HG02642 (cell line): ENCODE measurements around the gene C1QTNF8.

Source experiments
- ATAC-seq: cut with Tn5 transposase; IDR thresholded peaks from one replicate; pipeline ENCODE4 v1.9.1; 2021; ENCODE audit warnings: mild to moderate bottlenecking; ENCODE audit not compliant: unreplicated experiment, poor library complexity

Gene C1QTNF8, protein sequence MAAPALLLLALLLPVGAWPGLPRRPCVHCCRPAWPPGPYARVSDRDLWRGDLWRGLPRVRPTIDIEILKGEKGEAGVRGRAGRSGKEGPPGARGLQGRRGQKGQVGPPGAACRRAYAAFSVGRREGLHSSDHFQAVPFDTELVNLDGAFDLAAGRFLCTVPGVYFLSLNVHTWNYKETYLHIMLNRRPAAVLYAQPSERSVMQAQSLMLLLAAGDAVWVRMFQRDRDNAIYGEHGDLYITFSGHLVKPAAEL

DNA sequence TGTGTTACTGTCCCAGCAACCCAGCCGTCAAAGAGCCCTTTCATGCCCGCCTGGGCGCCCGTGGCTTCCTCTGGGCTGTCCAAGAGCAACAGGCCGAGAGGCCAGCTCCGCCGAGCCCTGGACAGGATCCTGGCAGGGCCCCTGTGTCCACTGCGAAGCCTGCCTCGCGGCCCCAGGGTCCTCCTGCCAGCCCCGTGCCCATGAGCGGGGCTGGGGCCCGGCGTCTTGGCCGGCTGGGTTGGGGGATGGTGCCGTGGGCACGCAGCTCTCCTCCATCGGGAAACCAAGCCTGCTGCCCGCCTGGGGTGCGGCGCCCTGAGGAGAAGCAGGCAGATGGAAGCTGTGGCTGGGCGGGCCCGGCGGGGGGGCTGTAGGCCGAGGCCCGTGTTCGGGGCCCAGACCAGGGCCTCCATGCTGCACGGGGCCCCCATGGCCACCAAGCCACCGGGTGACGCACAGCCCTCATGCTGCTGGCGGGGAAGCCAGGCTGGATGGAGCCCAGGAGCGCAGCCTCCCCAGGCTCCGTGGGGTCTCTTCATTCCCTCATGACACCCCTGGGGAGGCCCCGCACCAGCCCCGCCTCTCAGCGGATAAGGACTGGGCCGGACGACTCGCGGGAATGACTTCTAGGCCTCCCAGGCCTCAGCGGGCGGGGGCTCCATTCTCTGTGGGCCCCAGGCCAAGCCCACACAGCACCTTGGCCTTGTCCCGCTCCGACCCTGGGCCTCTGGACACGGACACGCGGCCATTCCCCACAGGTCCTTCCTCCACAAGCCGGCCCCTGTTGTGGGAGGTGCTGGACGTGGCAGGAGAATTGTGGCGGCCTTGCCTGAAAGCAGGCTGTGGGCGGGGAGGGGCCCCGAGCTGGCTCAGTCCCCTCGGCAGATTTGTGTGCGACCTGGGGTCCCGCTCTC, at the start of gene C1QTNF8:
Gene C1QTNF8, minus strand, starts transcription at position 76 of the 914 bp plus-strand sequence. CDS start 1,322 bp downstream, outside the sequence.
- no peak for ATAC-seq

DNA sequence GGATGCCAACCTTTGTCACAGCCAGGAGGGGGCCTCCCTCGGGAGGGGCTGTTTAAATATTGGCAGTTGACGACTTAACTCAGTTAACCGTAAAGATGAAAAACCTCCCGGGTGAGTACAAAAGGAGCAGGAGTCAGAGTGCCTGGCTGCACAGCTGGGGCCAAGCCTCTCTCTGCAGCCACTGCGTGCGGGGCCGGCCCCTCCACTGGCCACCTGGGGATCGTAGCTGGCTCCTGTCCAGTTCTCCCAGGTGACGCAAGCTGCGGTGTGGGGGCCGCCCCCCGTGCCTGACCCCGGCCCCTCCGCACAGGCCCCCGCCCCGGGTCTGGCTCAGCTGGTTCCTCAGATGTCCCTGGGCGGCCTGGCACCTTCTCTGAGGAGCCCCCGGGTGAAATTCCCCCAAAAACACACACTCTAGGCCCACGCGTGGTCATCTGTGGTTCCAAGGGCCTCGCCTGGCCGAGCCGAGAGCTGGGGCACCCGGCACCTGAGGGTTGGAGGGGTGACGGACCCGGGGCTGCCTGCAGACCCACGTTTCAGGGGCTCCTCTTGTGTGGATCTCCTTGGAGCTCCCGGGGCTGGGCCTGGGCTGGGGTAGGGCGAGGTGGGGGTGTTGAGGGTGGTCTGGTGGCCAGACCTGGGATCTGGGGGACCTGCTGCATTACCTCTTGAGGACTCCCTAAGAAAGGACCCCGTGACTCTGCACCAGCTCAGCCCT, 49.5 kb upstream of the C1QTNF8 start:
- no peak for ATAC-seq

DNA sequence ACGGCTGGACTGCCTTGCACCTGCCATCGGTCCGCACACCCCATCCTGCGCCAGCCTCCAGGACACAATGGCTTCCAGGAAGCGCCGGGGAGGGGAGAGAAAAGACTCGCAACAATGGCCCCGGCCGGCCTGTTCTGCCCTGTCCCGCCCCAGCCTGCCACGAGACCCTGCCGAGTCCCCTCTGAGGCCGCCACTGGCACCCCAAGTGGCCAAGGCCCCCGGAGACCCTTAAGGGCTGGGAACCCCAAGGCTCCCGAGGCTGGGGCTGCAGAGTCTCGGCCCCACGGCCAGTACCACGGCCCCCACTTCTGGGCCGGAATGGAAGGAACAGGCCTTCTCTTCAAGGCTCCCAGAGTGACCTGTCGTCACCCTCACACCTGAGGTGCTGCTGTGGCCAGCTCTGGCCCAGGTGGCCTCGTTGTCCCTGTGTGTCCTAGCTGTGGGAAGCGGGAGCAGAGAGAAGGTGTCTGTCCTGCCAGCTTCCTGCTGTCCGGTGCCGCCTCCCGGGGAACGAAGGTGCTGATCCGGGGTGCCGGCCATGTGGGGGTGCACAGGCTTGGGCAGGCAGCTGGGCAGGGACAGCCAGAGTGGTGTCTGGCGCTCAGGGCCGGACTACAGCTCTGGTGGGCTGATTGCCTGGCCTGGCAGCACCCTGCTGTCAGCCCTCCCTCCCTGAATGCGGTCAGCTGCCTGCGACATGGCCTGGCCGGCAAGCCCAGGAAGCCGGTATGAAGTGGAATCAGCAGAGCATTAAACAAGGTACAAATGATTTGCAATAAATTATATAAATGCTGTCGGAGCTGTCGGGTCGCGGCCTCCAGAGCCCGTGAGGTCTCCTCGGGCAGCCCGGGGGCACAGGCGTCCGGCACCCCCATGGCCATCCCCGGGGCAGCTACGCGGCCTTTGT, 48.7 kb upstream of the C1QTNF8 start:
- no peak for ATAC-seq

DNA sequence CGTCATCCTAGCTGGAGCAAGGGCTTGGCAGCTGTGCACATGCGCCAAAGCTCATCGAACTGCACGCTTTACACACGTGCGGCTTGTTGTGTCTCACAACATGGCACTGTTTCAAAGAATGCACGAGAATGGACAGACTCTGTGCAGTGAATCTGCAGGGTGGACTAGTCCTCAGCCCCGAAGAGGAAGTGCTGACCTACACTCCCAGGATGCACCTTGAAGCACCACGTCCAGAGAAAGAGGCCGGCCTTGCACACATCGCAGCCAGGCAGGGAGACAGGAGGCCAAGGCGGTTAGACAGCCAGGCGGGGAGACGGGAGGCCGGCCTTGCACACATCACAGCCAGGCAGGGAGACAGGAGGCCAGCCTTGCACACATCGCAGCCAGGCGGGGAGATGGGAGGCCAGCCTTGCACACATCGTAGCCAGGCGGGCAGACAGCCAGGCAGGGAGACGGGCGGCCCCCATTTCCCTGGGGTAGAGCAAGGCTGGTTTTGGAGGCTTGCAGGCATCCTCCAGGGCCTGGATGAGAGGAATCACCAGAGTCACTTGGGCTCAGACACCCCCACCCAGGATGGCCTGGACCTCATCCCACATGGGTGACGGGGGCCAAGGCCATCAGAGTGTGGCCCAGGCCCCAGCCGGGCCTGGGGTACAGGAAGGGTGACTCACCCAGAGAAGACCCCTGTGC, 47.9 kb upstream of the C1QTNF8 start:
- no peak for ATAC-seq

DNA sequence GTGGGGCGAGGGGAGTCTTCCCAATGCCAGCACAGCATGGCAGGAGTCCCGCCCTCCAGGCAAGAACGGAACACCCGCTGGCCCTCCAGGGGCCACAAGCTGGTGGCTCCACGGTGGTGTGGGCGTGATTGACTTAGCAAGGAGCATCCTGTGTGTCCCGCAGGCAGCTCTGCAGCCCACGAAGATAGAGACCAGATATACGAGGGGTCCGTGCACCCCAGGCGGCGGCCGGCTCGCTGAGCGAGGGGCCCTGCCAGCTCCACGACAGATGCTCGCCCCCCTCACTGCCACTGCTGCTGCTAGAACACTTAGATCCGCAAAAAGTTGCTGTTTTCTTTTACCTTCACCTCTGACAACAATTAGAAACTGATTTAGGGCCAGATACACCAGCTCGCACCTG, 46.9 kb upstream of the C1QTNF8 start:
- no peak for ATAC-seq

DNA sequence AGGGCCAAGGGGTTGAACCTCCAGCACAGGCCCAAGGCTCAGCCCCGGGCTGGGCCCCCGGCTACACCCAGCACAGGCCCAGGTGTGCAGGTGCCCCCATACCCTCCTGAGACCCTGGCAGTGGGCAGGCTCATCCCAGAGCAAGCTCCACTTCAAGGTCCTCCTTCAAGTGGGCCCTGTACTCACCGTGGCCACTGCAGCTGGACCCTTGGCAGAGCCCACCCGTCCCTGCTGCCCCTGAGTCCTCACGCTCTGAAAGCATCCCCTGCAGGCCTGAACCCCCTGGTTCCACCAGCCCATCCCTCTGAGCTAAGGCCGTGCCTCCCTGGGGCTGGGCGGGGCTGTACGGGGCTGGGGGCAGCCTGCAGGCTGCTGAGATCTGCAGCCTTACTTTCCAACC, 45.7 kb upstream of the C1QTNF8 start:
- no peak for ATAC-seq

DNA sequence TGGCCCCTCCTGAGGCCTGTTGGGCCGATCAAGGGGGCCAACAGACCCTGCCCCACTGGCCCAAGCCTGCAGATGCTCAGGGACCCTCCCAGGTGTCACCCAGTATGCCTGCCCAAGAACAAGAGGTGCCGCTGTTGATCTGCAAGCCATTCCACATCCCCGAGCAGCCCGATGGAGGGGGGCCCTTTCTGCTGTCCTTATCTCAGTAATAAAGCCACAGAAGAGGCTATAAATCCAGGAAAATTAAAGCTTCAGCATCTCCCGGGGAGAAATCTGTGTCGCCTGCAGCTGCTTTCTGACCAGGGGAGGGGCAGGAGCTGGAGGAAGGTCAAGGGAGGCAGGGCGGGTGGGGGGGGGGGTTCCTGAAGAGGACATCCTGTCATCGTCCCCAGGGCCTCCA, 45.1 kb upstream of the C1QTNF8 start:
- no peak for ATAC-seq

DNA sequence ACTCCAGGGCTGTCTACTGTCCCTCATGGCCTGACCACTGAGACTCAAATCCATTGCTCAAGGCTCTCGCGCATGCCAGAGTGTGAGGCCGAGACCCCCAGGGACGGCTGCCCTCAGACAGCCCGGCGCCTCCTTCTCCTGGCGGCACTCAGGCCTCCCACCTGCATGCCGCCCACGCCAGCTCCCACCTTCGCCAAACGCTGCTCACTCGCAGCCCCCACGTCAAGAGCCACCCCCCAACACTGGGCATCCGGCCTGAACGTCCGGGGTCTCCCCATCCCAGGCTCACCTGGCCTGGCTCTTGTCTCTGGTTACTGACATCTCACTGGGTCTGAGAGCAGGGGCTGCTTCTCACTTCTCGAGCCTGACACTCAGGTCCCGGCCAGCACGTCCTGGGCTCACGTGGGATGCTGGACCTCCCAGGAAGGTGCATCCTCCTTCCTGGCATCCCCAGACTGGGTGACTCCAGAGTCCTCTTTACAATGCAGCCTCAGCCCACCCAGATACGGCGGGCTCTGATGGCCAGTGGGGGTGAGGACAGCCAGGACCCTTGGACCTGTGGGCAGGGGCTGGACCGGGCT, 44.6 kb upstream of the C1QTNF8 start:
- no peak for ATAC-seq

DNA sequence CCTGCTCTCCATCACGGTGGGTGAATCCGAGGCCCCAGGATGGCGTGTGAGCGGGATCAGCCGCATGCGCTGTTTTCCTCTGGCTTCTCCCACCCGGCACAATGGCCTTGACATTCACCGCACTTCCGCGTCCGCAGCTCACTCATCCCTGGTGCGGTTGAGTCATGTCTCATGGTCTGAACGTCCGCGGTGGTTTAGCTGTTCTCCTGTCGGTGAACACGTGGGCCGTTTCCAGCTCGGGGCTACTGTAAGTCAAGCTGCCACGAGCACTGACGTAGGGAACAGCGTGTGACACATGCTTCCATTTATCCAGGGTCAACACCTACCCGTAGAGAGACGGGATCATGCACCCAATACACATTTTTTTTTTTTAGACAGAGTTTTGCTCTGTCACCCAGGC, 41.6 kb upstream of the C1QTNF8 start:
- no peak for ATAC-seq

DNA sequence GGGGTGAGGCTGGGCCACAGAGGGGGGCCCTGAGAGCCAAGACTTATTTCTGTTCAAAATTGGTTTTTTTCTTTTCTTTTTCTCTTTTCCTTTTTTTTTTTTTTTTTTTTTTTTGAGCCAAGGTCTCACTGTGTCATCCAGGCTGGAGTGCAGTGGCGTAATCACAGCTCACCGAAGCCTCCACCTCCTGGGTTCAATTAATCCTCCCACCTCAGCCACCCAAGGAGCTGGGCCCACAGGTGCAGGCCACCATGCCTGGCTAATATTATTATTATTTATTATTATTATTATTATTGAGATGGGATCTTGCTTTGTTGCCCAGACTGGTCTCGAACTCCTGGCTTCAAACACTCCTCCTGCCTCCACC, 39.4 kb upstream of the C1QTNF8 start:
- no peak for ATAC-seq

DNA sequence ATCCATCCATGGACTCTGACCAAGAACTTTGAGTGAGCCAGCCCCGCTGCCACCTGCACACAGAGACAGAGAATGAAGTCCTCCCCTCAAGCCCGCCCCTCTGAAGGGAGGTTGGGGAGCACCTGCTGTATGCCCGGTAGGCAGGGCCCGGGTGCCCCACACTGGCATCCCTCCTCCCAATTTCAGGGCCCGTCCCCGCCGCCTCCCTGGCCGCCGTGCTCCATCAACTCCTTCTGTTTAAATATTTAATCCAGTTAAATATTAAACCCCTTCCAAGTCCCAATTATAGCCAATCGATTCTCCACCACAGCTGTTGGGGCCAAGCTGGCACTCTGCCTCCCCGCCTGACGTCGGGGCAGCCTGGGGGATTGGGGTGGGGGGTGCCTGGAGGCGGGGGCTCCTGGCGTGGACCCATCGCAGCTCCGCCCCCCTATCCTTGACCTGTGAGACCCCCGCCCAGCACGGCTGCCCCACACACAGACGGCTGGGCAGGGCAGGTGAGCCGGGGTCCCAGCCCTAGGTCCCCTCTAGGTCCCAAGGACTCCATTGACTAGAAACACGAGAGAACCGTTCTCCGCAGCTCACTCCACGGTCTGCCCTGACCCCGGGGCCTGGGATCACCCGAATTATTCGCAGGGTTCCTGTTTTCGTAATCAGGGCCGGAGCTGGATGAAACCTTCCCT, 38.9 kb upstream of the C1QTNF8 start:
- ATAC-seq: no peak

DNA sequence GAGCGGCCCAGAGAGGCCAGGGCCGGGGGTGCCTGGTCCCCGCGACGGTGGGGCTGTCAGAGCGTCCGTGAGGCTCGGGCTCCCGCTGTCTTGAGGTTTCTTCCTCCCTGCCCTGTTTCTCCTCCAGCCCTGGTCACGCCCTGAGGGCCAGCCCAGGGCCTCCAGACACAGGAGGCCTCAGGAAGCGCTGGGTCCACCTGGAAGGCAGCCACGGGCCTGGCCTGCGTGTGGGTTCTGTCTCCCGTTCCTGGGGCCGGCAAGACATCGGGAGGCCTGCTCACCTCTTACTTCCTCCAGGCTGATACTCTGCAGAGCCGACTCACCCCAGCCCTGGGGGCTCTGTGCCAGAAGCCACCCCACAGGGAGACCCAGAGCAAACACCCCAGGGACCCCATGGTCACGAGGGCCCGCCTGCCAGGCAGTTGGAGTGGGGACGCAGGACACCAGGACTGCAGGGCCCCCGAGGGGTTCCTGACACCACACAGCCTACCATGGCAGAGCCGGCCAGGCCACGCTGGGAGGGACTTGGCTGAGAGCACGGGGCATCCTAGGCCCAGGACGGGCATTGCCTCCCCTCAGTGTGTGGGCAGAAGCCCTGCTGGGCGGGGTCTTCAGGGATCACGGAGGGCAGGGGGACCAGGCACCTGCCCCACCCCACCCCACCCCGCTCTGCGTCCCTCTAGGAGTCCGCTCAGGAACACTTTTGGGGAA, 37.9 kb upstream of the C1QTNF8 start:
- ATAC-seq: no peak

DNA sequence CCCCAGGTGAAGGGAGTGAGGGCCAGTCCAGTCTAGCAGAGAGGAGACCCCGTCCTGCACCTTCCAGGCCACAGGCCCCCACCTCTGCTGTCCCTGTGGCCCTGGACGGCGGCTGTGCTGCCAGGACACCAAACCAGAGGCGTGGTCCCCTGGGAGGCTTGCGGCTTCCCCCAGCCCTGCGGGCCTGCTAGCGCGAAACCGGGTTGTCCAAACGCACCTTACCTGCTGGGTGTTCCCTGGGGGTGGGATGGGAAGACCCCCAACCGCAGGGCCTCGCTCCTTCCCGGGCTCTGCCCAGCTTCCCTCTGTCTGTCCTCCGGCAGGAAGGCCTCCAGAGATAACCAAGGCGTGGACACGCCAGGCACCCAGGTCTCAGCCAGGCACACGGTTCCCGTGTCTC, 37.2 kb upstream of the C1QTNF8 start:
- ATAC-seq: no peak

DNA sequence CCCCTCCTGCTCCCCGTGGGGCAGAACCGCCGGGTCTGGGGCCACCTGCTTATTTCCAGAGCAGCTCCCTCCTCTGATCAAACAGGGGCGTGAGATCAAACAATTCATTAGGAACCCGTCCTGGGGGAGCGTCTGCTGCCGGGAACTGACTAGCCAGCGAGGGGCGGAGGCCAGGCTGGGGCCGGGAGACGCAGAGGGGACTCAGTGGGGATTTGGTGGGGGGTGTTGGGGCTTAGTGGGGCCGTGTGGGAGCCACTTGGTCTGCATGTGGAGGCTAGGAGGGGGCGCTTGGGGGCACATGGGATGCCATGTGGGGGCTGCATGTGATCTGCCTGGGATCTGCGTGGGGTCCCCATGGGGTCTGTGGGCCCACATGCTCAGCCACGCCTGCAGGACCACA, 36.4 kb upstream of the C1QTNF8 start:
- no peak for ATAC-seq

DNA sequence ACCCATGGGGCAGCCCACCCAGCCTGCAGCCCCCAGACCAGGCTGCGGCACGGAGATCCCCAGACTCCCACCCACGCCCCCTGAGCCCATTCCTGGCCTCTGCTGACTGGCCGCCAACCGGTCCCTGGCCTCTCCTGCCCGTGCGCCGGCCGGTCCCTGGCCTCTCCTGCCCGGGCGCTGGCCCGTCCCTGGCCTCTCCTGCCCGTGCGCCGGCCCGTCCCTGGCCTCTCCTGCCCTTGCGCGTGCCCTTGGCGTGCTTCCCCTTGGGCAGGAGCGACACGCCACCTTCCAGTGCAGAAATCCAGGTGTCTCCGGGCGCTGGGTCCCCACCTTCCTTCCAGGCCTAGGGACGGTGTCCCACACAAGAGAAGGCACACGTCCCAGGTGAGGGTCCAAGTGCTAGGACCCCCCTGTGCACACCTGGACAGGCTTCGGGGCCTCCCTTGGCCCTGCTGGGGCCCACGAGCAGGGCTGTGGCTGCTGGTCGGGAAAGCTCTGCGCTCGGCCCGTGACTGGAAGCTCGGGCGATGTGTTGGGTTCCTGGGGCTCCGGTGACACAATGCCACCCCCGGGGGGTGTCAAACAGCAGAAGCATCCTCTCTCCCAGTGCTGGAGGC, 35.4 kb upstream of the C1QTNF8 start:
- ATAC-seq: no peak

DNA sequence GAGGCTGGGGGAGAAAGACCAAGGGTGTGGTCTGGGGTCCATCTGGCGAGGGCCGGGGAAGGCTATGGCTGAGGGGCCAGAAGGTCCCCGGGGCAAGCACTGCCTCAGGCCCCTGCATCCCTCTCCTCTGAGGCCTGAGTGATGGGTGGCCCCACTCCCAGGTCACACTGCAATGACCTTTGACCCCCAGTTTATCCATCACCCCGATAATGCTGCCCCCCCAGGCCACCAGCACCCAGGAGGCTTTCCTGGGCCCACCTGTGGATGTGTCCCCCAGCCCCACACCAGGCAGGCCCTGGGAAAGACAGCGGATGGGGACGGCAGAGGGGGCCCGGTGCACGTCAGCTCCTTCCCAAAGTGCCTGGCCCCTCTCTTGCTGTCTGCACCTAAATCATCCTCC, 34.3 kb upstream of the C1QTNF8 start:
- ATAC-seq: no peak

DNA sequence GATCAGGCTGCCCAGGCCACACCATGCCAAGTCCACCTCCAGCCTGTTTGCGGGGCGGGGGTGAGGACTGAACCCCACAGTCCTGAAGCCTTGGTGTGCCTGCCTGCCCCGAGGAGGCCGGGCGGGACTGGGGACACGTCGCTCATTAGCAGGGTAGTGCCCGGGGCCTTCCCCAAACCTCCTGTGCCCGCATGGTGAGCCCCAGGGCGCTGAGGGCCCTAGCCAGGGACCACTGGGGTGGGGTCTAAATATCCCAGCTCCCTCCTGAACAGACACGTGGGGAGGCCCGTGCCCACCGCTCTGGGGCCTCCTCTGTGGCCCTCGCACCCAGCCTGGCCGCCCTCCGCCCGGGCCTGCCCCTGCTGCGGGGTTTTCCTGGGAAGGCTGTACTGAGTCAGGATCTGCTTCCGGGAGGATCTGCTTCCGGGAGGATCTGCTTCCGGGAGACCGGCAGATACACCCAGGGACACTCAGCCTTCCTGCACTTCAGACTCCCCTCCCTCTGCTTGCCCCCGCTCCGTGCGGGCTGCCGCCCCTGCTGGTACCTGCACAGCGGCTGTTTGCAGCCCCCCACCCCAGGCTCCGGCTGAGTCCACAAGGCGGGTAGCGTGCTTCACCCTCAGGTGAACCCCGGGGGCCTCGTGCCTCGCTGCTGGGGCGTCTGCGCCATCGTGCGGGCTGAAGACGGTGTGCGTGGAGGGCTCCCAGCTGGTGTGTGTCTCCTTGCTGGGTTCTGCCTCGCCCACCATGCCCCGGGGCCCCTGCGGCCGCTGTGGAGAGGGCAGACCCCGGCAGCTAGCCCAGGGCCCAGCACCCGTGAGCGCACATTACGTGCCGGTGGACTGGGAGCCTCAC, 33.3 kb upstream of the C1QTNF8 start:
- no peak for ATAC-seq
